Measurements from ENCODE around the gene MAP1LC3B2.

Gene MAP1LC3B2

GRCh38 chr12:116538076-116538591 is 21.0 kb upstream of the MAP1LC3B2 start:
- no peak for DNase-seq

GRCh38 chr12:116538682-116539305 is 20.4 kb upstream of the MAP1LC3B2 start:
- no peak for DNase-seq

- DNase-seq = no peak
These were observed 19.8 kb upstream of the MAP1LC3B2 start for GRCh38 chr12:116539361-116539771.

- no peak for DNase-seq
These were observed 19.2 kb upstream of the MAP1LC3B2 start for GRCh38 chr12:116539905-116540482.

GRCh38 chr12:116540622-116541152 is 18.5 kb upstream of the MAP1LC3B2 start:
- no peak for DNase-seq

GRCh38 chr12:116541547-116542344 is 17.4 kb upstream of the MAP1LC3B2 start:
- no peak for DNase-seq

GRCh38 chr12:116542345-116542956 is 16.7 kb upstream of the MAP1LC3B2 start:
- DNase-seq = no peak

- no peak for DNase-seq
These were observed 14.5 kb upstream of the MAP1LC3B2 start for GRCh38 chr12:116544656-116545055.

GRCh38 chr12:116545144-116545543 is 14.0 kb upstream of the MAP1LC3B2 start:
- DNase-seq = no peak

- DNase-seq = no peak
These were observed 13.2 kb upstream of the MAP1LC3B2 start for GRCh38 chr12:116545936-116546335.

GRCh38 chr12:116547955-116548501 is 11.2 kb upstream of the MAP1LC3B2 start:
- no peak for DNase-seq

- DNase-seq = no peak
These were observed 9.2 kb upstream of the MAP1LC3B2 start for GRCh38 chr12:116549993-116550392.

- DNase-seq = no peak
These were observed 8.0 kb upstream of the MAP1LC3B2 start for GRCh38 chr12:116551151-116551550.

- no peak for DNase-seq
These were observed 7.6 kb upstream of the MAP1LC3B2 start for GRCh38 chr12:116551619-116551951.

GRCh38 chr12:116551952-116552772 is 7.0 kb upstream of the MAP1LC3B2 start:
- DNase-seq = no peak

- DNase-seq = no peak
These were observed 6.3 kb upstream of the MAP1LC3B2 start for GRCh38 chr12:116552773-116553373.

GRCh38 chr12:116556356-116556952 is 2.7 kb upstream of the MAP1LC3B2 start:
- DNase-seq = no peak

GRCh38 chr12:116556964-116557698 is 2.0 kb upstream of the MAP1LC3B2 start:
- DNase-seq = no peak

- DNase-seq = peak; percentile 87
These were observed 660 bp upstream of the MAP1LC3B2 start for GRCh38 chr12:116558280-116559161.

All from hematopoietic multipotent progenitor cell treated with erythropoietin and hydrocortisone succinate and interleukin-3 and kit ligand, for 8 days (in vitro differentiated cells).